KG1 (cell line): ENCODE measurements around the gene HS6ST1.
"Not testable (repeated sequence)": the region's sequence is repeated elsewhere in the genome, so short reads cannot be mapped to it uniquely, and the experiment has no call there.

Experiments
- DNase-seq: peaks from one replicate; lab custom pipeline; 2025; lab: John Stamatoyannopoulos, UW

HS6ST1 gene

GRCh38 chr2:128268611-128269010 is 50.1 kb downstream of the HS6ST1 start:
- DNase-seq: not testable (repeated sequence)

GRCh38 chr2:128268145-128268544 is 50.5 kb downstream of the HS6ST1 start:
- DNase-seq: not testable (repeated sequence)

- not testable (repeated sequence) for DNase-seq
These were observed 51.0 kb downstream of the HS6ST1 start for GRCh38 chr2:128267649-128268048.

- DNase-seq: not testable (repeated sequence)
These were observed 51.5 kb downstream of the HS6ST1 start for GRCh38 chr2:128267197-128267596.

GRCh38 chr2:128266463-128266862 is 52.2 kb downstream of the HS6ST1 start:
- DNase-seq: not testable (repeated sequence)

- DNase-seq: not testable (repeated sequence)
These were observed 53.1 kb downstream of the HS6ST1 start for GRCh38 chr2:128265608-128265993.

GRCh38 chr2:128264881-128265607 is 53.6 kb downstream of the HS6ST1 start:
- no peak for DNase-seq

GRCh38 chr2:128263902-128264331 is 54.8 kb downstream of the HS6ST1 start:
- DNase-seq: no peak

GRCh38 chr2:128262315-128263253 is 56.1 kb downstream of the HS6ST1 start:
- DNase-seq: no peak

- no peak for DNase-seq
These were observed 57.2 kb downstream of the HS6ST1 start for GRCh38 chr2:128261245-128262128.

- DNase-seq: no peak
These were observed 58.2 kb downstream of the HS6ST1 start for GRCh38 chr2:128260239-128261138.

- no peak for DNase-seq
These were observed 59.1 kb downstream of the HS6ST1 start for GRCh38 chr2:128259585-128259984.

GRCh38 chr2:128258218-128258617 is 60.5 kb downstream of the HS6ST1 start:
- no peak for DNase-seq

- DNase-seq: no peak
These were observed 66.2 kb downstream of the HS6ST1 start for GRCh38 chr2:128252501-128252900.

GRCh38 chr2:128252086-128252485 is 66.6 kb downstream of the HS6ST1 start:
- not testable (repeated sequence) for DNase-seq

- DNase-seq: no peak
These were observed 68.2 kb downstream of the HS6ST1 start for GRCh38 chr2:128250229-128251025.

- no peak for DNase-seq
These were observed 69.1 kb downstream of the HS6ST1 start for GRCh38 chr2:128249555-128249954.

GRCh38 chr2:128245813-128246212 is 72.9 kb downstream of the HS6ST1 start:
- no peak for DNase-seq

- DNase-seq: no peak
These were observed 76.8 kb downstream of the HS6ST1 start for GRCh38 chr2:128241896-128242295.
